ENCODE results near the gene S1PR5. TPM values are rescaled to one million over a fixed set of nuclear protein-coding genes. Genes with fewer than 3 reads are reported as not detected.

Gene S1PR5
- total and polyA plus RNA-seq, 9 of the 15 experiments (the other 6 are each of a cell fraction or from before 2014, with no cell fraction given), result 0.03 to 0.54 (median 0.35) TPM; not detected in 4

- no peak; the same call in 1 of the 2 replicates for TF ChIP-seq BACH1 (tag; IDR thresholded peaks at IDR 0.05)
- TF ChIP-seq, protein P1, sequence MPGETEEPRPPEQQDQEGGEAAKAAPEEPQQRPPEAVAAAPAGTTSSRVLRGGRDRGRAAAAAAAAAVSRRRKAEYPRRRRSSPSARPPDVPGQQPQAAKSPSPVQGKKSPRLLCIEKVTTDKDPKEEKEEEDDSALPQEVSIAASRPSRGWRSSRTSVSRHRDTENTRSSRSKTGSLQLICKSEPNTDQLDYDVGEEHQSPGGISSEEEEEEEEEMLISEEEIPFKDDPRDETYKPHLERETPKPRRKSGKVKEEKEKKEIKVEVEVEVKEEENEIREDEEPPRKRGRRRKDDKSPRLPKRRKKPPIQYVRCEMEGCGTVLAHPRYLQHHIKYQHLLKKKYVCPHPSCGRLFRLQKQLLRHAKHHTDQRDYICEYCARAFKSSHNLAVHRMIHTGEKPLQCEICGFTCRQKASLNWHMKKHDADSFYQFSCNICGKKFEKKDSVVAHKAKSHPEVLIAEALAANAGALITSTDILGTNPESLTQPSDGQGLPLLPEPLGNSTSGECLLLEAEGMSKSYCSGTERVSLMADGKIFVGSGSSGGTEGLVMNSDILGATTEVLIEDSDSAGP (CRISPR knock-in tag; IDR thresholded peaks at IDR 0.05), result no peak
- no peak for TF ChIP-seq TARDBP (IDR thresholded peaks at IDR 0.05)
- peak; percentile 60 for TF ChIP-seq POLR2A (conservative IDR thresholded peaks at IDR 0.05)
- TF ChIP-seq ETS2 (tag; IDR thresholded peaks at IDR 0.05; ENCODE audit: borderline replicate concordance, poor library complexity, severe bottlenecking), result no peak
- peak; percentile 15 for TF ChIP-seq FIP1L1 (IDR thresholded peaks at IDR 0.05; ENCODE audit: low read depth, low read length, poor library complexity, severe bottlenecking)
- TF ChIP-seq MLLT1 (IDR thresholded peaks at IDR 0.05), result peak in 1 of 2 experiments; percentile 68; a peak in 2 of 4 replicates
- TF ChIP-seq KLF10 (CRISPR knock-in tag; IDR thresholded peaks at IDR 0.05), result no peak
- no peak for TF ChIP-seq KHSRP (IDR thresholded peaks at IDR 0.05)
- TF ChIP-seq ZNF830 (CRISPR knock-in tag; IDR thresholded peaks at IDR 0.05), result no peak
- TF ChIP-seq PHF21A (IDR thresholded peaks at IDR 0.05; ENCODE audit: borderline replicate concordance, low read depth), result no peak
- no peak for TF ChIP-seq ZFPM2 (CRISPR knock-in tag; IDR thresholded peaks at IDR 0.05)
- no peak for TF ChIP-seq ZNF217 (CRISPR knock-in tag; IDR thresholded peaks at IDR 0.05)
- TF ChIP-seq SNIP1 (IDR thresholded peaks at IDR 0.05; ENCODE audit: low read depth), result no peak
- TF ChIP-seq XRCC5 (IDR thresholded peaks at IDR 0.05; ENCODE audit: low read depth, low read length), result no peak
- peak; percentile 67; the same call in 1 of the 2 replicates for TF ChIP-seq ELF1 (tag; IDR thresholded peaks at IDR 0.05)
- no peak for TF ChIP-seq ZBTB8A (IDR thresholded peaks at IDR 0.05; ENCODE audit: partially characterized antibody)
- TF ChIP-seq, protein P2, sequence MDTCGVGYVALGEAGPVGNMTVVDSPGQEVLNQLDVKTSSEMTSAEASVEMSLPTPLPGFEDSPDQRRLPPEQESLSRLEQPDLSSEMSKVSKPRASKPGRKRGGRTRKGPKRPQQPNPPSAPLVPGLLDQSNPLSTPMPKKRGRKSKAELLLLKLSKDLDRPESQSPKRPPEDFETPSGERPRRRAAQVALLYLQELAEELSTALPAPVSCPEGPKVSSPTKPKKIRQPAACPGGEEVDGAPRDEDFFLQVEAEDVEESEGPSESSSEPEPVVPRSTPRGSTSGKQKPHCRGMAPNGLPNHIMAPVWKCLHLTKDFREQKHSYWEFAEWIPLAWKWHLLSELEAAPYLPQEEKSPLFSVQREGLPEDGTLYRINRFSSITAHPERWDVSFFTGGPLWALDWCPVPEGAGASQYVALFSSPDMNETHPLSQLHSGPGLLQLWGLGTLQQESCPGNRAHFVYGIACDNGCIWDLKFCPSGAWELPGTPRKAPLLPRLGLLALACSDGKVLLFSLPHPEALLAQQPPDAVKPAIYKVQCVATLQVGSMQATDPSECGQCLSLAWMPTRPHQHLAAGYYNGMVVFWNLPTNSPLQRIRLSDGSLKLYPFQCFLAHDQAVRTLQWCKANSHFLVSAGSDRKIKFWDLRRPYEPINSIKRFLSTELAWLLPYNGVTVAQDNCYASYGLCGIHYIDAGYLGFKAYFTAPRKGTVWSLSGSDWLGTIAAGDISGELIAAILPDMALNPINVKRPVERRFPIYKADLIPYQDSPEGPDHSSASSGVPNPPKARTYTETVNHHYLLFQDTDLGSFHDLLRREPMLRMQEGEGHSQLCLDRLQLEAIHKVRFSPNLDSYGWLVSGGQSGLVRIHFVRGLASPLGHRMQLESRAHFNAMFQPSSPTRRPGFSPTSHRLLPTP (IDR thresholded peaks at IDR 0.05; ENCODE audit: borderline replicate concordance, extremely low read depth, insufficient read length), result no peak
- TF ChIP-seq NCOR1 (IDR thresholded peaks at IDR 0.05), result peak; percentile 4; the same call in 1 of the 2 replicates
- no peak for TF ChIP-seq TCFL5 (CRISPR knock-in tag; conservative IDR thresholded peaks at IDR 0.05)
Measured at GRCh38 chr19:10503002-10503789, 14.1 kb downstream of the S1PR5 start, which contains the start of gene KEAP1 (continued).

Measured in K562 (cell line).